K562 (cell line): ENCODE data around the gene RPP14. TPM values are rescaled to one million over a fixed set of nuclear protein-coding genes. Genes with fewer than 3 reads are reported as not detected.

Experiments
- CBX5 ChIP-seq: IDR thresholded peaks from 2 replicates; pipeline ENCODE4 v1.6.1; 2014; ENCODE audit warnings: low read depth, borderline replicate concordance
- CXXC5 ChIP-seq: fragments of 250-450 bp; sonication (Bioruptor Pico); IDR thresholded peaks from 2 replicates; pipeline ENCODE4 v1.8.0; 2022; ENCODE audit warnings: inconsistent platforms, mild to moderate bottlenecking, moderate library complexity
- ETV1 ChIP-seq: fragments of 450-650 bp; conservative IDR thresholded peaks from 2 replicates; pipeline ENCODE4 v1.6.1; 2016; ENCODE audit warnings: missing genetic modification characterization, control low read depth, low read depth, missing compliant biosample characterization
- ETV5 ChIP-seq: sonication (generic); formaldehyde crosslinking; IDR thresholded peaks from 2 replicates; pipeline ENCODE4 v1.4.0; 2020; ENCODE audit warnings: low read depth, mild to moderate bottlenecking, missing genetic modification reagents
- HMGXB4 ChIP-seq: sonication (generic); formaldehyde crosslinking; IDR thresholded peaks from 2 replicates; pipeline ENCODE4 v1.8.1; 2023; ENCODE audit warnings: mild to moderate bottlenecking, missing genetic modification reagents
- NEUROD1 ChIP-seq: fragments of 150-350 bp; IDR thresholded peaks from 2 replicates; pipeline ENCODE4 v1.6.1; 2014; ENCODE audit warnings: borderline replicate concordance, low read length, low read depth; ENCODE audit not compliant: partially characterized antibody
- RBBP5 ChIP-seq: fragments of 200-600 bp; sonication (generic); IDR thresholded peaks from 2 replicates; pipeline ENCODE4 v1.6.1; 2012; ENCODE audit warnings: borderline replicate concordance, mild to moderate bottlenecking, low read length, control low read depth, inconsistent platforms; ENCODE audit not compliant: insufficient read depth, poor library complexity, severe bottlenecking
- RBFOX2 ChIP-seq: fragments of 200-400 bp; formaldehyde crosslinking; IDR thresholded peaks from 2 replicates; pipeline ENCODE4 v1.6.1; 2017; ENCODE audit warnings: low read depth, mild to moderate bottlenecking, low read length, moderate library complexity
- SREBF2 ChIP-seq: sonication (generic); formaldehyde crosslinking; IDR thresholded peaks from 2 replicates; pipeline ENCODE4 v1.4.0; 2020; ENCODE audit warnings: mild to moderate bottlenecking, missing genetic modification reagents
- TEAD4 ChIP-seq, 2 experiments: sonication (generic) in 1 of 2; formaldehyde crosslinking in 1 of 2; IDR thresholded peaks; 2 replicates each; pipeline versions ENCODE4 v1.6.1 to v1.8.0; 2012 to 2022; ENCODE audit warnings: borderline replicate concordance in 1 of 2, inconsistent platforms in 1 of 2, low read length in 1 of 2, mild to moderate bottlenecking in 1 of 2, missing genetic modification reagents in 1 of 2
- ZFX ChIP-seq: sonication (generic); formaldehyde crosslinking; IDR thresholded peaks from 2 replicates; pipeline ENCODE4 v1.8.0; 2022; ENCODE audit warnings: mild to moderate bottlenecking, missing genetic modification reagents, moderate library complexity
- ZNF512 ChIP-seq: IDR thresholded peaks from 2 replicates; pipeline ENCODE4 v1.6.1; 2016; ENCODE audit warnings: missing genetic modification characterization, missing compliant biosample characterization
- ZNF639 ChIP-seq, 2 experiments: fragments of 200-800 bp in 1 of 2; sonication (Bioruptor generic) in 1 of 2; sonication (generic) in 1 of 2; formaldehyde crosslinking in 1 of 2; IDR thresholded peaks in 1 of 2; conservative IDR thresholded peaks in 1 of 2; 2 replicates each; pipeline versions ENCODE4 v1.5.0 to v1.6.1; 2016 to 2020; ENCODE audit warnings: missing compliant biosample characterization in 1 of 2, missing genetic modification characterization in 1 of 2, missing genetic modification reagents in 1 of 2
- ZNF785 ChIP-seq: fragments of 250-450 bp; sonication (Bioruptor Pico); IDR thresholded peaks from 2 replicates; pipeline ENCODE4 v1.4.0; 2020; ENCODE audit warnings: mild to moderate bottlenecking
- polyA plus RNA-seq, 8 experiments: library from polyadenylated mRNA; depleted of rRNA in 4 of 8; stranded (reverse) in 5 of 8; unstranded in 3 of 8; fragments of >200 nt; fragmentation: Nextera tagmentation in 2 of 8; fragmentation: Illumina TruSeq in 1 of 8; extraction: Ambion mirVana in 2 of 8; extraction: Trizol in 1 of 8; gene quantifications; 2 replicates each; pipeline versions ENCODE4 v1.2.1 to v1.2.3, GENCODE V29; 2011 to 2014; ENCODE audit warnings: inconsistent platforms in 1 of 8, missing spikeins in 1 of 8
- total RNA-seq, 7 experiments: library from RNA; depleted of rRNA in 6 of 7; stranded (reverse); fragments of >200 nt in 6 of 7; fragmentation: Illumina TruSeq in 2 of 7; extraction: Trizol in 2 of 7; gene quantifications; 2 replicates each; pipeline versions ENCODE4 v1.2.1 to v1.2.3, GENCODE V29; 2011 to 2021; ENCODE audit warnings: low replicate concordance in 1 of 7
- TF ChIP-seq, protein P1 (sequence below): fragments of 450-650 bp; IDR thresholded peaks from 2 replicates; pipeline ENCODE4 v1.6.1; 2014; ENCODE audit warnings: low read depth, mild to moderate bottlenecking, moderate library complexity, borderline replicate concordance
- TF ChIP-seq, protein P2 (sequence below): fragments of 450-650 bp; IDR thresholded peaks from 2 replicates; pipeline ENCODE4 v1.6.1; 2016; ENCODE audit warnings: low read depth, mild to moderate bottlenecking, moderate library complexity

The RPP14 gene
- total and polyA plus RNA-seq, 9 of the 15 experiments (the other 6 are each of a cell fraction or from before 2014, with no cell fraction given): 13.5 to 20.8 (median 15.4) TPM

- TF ChIP-seq RBBP5: peak; percentile 83
- no peak for TF ChIP-seq CBX5
- peak; percentile 89 for TF ChIP-seq ETV5 (CRISPR knock-in tag)
- no peak for TF ChIP-seq ZNF512
- peak; percentile 68 for TF ChIP-seq NEUROD1
- TF ChIP-seq, protein P1, sequence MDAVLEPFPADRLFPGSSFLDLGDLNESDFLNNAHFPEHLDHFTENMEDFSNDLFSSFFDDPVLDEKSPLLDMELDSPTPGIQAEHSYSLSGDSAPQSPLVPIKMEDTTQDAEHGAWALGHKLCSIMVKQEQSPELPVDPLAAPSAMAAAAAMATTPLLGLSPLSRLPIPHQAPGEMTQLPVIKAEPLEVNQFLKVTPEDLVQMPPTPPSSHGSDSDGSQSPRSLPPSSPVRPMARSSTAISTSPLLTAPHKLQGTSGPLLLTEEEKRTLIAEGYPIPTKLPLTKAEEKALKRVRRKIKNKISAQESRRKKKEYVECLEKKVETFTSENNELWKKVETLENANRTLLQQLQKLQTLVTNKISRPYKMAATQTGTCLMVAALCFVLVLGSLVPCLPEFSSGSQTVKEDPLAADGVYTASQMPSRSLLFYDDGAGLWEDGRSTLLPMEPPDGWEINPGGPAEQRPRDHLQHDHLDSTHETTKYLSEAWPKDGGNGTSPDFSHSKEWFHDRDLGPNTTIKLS: peak; percentile 51; the same call in 1 of the 2 replicates
- TF ChIP-seq ZNF785 (CRISPR knock-in tag): no peak
- TF ChIP-seq HMGXB4 (CRISPR knock-in tag): peak; percentile 79; the same call in 1 of the 2 replicates
- no peak for TF ChIP-seq SREBF2
- TF ChIP-seq RBFOX2: peak; percentile 85
- peak in 1 of 2 experiments; percentile 49; a peak in 1 of 4 replicates for TF ChIP-seq ZNF639 (CRISPR knock-in tag; conservative IDR thresholded peaks at IDR 0.05 in 1 of 2, IDR thresholded peaks at IDR 0.05 in 1 of 2)
- peak; percentile 71; the same call in 1 of the 2 replicates for TF ChIP-seq ZFX (CRISPR knock-in tag)
- peak; percentile 10; the same call in 1 of the 2 replicates for TF ChIP-seq TEAD4 (IDR thresholded peaks at IDR 0.05; ENCODE audit: low read length)
- no peak for TF ChIP-seq TEAD4 (CRISPR knock-in tag; IDR thresholded peaks at IDR 0.05; ENCODE audit: borderline replicate concordance)
- TF ChIP-seq, protein P2, sequence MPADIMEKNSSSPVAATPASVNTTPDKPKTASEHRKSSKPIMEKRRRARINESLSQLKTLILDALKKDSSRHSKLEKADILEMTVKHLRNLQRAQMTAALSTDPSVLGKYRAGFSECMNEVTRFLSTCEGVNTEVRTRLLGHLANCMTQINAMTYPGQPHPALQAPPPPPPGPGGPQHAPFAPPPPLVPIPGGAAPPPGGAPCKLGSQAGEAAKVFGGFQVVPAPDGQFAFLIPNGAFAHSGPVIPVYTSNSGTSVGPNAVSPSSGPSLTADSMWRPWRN: no peak
- peak; percentile 95 for TF ChIP-seq CXXC5 (CRISPR knock-in tag)
- peak; percentile 90 for TF ChIP-seq ETV1 (tag)
Measured at GRCh38 chr3:58305882-58306711, at the start of gene RPP14, which contains the start of gene HTD2 (continued).
